Caki2 (cell line): Measurements from ENCODE around the gene SLC7A11. TPM values are rescaled to one million over a fixed set of nuclear protein-coding genes. Genes with fewer than 3 reads are reported as not detected.

Source experiments
- DNase-seq: peaks from one replicate; pipeline ENCODE4 v3.0.0-alpha.2; 2015; ENCODE audit warnings: low read depth
- in situ Hi-C: cut with HindIII; loops from 2 replicates; pipeline ENCODE4 v1.10.0; 2016; ENCODE audit warnings: low sequenced_read_pairs, low pct_unique_long_range_greater_than_20kb, mixed read lengths
- total RNA-seq: library from RNA; depleted of rRNA; stranded (reverse); fragments of >200 nt; shearing (Covaris generic); gene quantifications from 2 replicates; pipeline ENCODE4 v1.2.3, GENCODE V29; 2014; ENCODE audit warnings: low replicate concordance

Gene SLC7A11
- total RNA-seq, 1 experiment from 2014 or later, result 55.9 TPM

DNA sequence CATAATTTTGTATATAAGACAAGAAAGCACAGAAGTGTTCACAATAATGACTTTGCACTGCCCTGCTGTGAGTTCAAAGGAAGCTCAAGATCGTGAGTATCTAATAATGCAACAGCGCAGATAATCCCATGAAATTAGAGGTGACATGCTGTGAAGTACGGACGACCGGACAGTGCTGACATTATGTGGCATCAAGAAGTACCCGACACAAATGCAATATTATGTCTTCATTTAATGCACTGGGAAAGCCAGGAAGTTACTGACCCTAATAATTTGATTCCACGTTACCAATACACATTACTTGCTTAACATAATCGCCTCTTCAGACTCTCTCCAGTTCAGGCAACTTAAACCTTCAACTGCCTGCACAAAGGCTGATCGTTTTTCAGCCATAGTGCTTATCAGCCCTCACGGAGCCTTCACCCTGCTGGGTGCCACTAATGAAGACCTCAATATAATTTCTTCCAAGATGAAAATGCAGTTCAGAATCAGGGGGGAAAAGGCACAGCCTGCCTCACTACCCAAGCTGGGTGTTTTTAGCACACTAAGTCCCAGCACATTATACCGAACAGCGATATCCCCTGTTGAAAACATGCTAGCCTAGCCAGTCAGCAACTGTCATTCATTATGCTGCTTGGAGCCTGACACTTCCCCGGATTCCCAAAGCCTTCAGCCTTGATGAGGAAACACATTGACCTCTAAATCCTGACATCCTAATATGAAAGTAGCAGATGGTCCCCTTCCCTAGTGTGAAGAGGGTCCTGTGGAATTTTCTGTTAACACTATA, 56.1 kb downstream of the SLC7A11 start:
- in situ Hi-C loops, result no loop called here
- DNase-seq, result no peak

DNA sequence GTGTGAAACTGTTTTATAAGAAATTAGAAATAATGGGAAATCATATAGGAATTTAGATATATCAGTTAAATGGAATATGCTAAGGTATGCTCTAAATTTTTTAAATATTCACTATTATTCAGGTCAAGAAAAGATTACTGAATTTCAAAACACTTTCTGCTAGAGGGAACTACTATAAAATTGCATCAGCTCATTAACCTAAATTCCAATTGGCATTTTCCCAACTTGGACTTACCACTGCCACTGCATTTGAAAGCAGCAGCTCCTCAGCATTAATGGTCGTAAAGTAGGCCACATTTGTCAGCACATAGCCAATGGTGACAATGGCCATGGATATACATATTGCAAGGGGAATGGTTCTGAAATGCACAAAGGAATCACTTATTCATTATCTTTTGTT, 57.3 kb downstream of the SLC7A11 start:
- DNase-seq, result no peak

DNA sequence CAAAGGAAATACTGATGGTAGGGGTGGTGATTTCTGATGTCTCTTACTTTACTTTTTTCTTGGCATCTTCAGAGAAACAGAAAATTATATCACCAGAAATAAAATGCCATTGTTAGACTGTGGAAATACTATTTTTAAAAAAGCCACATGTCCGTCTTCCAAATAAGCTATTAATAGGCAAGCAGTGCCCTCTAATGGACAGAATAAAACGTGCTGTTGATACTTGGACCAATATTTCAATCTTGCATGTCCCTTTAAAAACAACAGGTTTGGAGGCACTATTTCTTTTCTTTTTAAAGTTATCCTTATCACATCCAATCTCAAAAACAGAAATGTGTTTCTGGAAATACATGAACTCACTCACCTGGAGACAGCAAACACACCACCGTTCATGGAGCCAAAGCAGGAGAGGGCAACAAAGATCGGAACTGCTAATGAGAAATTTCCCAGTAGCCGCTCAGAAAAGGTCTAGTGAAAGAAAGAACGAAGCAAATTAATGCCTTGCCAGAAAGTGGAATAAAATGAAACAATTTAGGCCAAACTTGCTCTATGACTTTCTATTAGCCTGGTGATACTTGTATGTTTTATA, 59.2 kb downstream of the SLC7A11 start:
- in situ Hi-C loops, result no loop called here
- no peak for DNase-seq

More for the DNA sequence above, 57.3 kb downstream of the SLC7A11 start:
- in situ Hi-C loops, result no loop called here

DNA sequence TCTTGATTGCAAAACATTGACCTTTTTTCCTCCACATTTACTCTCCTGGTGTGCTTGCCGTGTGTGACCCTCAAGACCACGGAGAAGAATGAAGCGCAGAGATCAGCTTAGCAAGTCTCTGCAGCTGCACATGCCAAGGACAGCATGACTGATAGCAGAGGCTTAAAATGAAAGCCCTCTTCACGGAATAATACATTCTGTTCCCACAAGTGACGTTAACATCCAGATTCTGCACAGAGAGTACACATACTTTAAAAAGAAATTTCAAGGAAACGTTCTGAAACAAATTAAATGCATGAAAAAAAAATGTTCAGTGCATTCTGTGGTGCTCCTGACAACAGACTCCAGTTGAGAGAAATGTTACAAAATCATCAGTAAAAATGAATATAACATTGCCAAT, 60.9 kb downstream of the SLC7A11 start:
- no peak for DNase-seq
- in situ Hi-C loops, result no loop called here

DNA sequence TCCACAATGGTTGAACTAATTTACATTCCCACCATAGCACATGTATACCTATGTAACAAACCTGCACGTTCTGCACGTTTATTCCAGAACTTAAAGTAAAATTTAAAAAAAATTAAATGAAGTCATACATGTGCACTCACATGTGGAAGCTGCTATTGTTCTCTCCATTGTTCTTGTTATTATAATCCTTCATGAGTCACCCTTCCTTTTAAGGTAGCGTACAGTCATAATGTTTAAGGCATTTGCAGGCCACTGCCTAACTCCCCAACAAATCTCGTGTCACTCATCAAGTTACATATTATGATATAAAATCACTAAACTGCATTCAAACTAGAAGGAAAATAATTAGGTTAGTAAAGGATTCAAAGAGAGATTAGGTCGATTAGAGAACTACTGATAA, 63.6 kb downstream of the SLC7A11 start:
- in situ Hi-C loops, result no loop called here
- DNase-seq, result peak; percentile 45

DNA sequence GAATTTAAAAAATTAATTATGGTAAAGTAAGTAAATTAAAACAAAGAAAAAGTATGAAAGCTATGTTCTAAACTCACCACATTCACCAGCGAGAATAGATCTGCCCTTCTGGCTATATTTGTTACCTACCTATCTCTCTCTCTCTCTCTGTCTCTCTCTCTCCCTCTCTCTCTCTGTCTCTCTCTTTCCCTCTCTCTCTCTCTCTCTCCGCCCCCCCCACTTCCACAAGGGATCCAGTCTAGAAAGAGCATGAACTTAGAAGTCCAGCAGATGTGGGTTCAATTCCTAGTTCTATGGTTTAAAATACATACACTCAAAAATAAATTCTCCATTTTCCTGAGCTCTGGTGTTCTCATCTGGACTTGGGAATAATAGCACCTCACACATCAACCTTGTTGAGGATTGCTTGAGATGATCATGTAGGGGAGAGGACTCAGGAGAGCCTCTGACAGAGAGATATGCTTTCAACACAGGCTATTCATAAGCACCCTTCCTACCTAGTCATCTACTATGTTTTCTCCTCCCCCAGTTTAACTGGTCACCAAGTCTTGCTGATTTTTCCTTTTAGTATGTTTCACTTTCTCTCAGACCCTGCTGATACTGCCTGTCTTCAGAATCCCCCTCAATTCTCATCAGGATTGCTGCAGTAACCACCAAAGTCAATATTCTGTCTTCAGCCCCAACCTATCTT, 64.7 kb downstream of the SLC7A11 start:
- no peak for DNase-seq
- in situ Hi-C loops, result no loop called here

DNA sequence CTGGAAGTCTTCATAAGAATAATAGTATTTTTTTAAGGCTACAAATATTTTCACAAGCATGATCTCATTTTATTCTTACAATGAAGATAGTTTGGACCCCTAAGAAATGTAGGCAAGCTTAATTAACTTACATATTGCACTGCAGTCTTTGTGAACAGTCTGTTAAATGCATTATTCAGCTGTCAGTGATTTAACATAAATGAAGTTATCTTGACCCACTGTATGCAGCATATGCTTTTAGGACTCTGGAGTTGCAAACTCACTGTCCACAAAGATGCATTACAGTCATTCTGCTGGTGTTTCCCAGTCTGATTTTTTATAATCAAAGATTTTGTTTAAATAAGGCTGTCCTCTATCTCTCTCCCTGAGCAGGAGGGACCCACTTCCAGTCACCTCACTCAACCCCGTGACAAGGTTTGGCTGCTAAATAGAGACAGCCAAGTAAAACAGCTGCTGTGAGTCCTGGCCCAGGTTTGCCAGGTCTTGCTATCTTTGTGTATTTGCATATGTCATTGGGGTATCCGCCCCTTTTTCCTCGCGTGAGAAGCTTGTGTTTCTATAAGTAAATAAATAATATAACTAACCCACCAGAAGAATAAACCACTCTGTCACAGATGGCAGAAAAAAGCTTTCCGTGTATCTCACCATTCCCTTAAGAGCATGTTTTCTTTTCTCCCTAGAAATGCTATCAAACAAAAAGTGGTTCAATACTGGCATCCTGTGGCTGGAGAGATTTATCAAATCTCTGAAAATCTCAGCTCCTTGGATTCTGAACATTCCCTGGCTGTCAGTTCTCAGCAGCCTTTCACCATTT, 67.0 kb downstream of the SLC7A11 start:
- DNase-seq, result no peak
- in situ Hi-C loops, result no loop called here

DNA sequence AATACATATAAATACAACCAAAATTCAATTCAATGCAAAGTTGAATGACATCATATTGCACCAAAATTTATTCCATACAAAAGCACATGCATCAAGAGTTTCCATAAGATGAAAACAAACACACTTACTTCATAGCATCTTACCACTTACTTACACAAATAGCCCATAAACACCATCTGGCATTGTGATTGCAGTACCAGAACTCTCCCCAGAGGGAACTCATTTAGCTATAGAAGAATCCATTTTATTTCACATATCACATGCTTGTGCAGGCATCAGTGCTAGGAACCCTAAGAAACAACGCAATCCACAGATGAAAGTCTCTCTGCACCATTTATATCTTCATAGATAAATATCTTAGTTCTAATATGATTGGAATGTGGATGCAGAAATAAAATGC, 77.9 kb downstream of the SLC7A11 start:
- in situ Hi-C loops, result no loop called here
- no peak for DNase-seq

DNA sequence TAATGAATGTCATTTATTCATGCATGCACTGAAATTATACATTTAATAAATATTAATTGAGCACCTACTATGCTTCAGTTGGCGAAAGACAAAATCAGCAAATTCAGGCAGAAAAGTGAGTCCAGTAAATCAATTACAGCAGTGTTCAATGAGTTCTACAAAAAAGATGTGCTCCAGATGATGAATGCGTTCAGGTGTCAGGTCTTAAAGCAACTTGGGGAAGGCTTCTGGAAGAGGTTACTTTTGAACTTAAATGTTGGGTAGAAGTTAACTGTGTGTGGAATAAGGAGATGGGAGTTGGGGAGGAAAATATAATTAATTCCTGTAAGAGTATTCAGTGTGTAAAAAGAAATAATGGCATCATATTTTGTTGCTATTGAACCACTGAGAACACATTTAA, 79.0 kb downstream of the SLC7A11 start:
- no peak for DNase-seq
- in situ Hi-C loops, result no loop called here

DNA sequence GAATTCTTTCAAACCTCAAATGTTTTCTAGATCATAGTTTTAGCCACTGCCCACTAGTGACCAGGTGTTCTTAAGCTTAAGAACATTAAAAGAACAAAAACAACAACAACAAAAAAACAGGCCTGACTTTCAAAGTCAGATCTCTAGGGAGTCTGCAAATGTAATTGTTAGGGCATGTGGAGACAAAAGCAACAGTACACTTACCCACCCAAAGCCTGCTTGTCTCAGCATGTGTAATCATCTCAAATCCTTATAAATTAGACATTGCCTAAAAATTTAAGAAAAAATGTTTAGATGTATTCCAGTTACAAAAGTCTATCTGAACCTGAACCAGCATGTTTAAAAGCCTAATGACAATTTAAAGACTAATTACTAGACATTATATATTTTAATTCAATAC, 79.9 kb downstream of the SLC7A11 start:
- in situ Hi-C loops, result no loop called here

DNA sequence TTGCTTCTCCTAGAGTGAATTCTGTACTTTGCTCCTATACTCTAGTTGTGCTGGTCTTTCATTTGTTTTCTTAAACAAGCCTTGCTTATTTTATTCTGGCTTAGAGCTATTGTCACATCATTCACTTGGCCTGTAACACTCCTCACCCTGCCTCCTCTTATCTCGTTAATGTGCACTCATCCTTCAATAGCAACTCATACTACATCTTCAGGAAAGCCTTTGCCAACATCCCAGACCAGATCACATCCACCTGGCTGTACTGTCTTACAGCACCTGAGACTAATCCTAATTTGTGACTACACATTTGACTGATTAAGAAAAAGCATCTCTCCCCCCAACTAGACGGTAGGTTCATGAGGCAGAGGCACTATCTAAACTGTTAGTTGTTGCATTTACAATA, 80.8 kb downstream of the SLC7A11 start:
- in situ Hi-C loops, result no loop called here
- no peak for DNase-seq

More for the DNA sequence above, 79.9 kb downstream of the SLC7A11 start:
- no peak for DNase-seq

DNA sequence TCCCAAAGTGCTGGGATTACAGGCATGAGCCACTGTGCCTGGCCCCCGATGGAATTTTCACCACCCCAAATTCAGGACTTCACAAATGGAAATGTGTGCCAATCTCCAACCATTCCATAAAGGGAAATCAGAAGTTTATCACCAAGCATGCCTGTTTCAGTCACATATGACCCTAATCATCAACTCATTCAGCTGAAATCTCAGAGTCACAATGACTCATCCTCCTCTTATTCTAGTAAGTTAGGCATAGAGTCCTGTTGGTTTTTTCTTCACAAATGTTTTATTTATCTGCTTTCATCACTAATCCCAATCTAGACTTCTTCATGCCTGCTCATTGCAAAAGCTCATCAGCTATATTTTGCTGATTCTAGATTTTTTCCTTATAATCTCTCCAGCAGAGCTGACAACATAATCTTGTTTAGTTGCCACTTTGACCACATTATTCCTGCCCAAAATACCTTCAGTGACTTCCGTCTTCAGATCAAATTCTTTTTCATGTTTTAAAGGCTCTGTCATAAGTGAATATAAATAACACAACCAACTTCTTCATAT, 83.3 kb downstream of the SLC7A11 start:
- DNase-seq, result peak; percentile 44
- in situ Hi-C loops, result no loop called here

DNA sequence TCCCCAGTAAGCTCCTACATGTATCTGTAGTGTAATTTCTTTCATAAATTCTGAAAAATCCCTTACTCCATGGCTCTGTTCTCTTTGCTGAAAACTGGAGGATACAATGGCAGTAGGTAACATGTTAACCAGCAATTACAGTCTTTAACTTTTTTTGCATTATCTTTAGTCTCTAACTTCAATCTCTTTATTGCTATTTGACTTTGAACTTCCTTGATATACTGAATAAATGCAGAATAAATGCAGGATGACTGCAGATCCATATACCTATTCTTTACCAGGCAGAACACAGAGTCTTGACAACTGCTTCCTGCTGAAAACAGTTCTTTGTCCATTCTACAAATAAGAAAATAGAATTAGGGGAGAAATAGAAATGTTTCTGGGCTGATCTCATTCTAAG, 101.3 kb downstream of the SLC7A11 start:
- no peak for DNase-seq
- in situ Hi-C loops, result no loop called here

DNA sequence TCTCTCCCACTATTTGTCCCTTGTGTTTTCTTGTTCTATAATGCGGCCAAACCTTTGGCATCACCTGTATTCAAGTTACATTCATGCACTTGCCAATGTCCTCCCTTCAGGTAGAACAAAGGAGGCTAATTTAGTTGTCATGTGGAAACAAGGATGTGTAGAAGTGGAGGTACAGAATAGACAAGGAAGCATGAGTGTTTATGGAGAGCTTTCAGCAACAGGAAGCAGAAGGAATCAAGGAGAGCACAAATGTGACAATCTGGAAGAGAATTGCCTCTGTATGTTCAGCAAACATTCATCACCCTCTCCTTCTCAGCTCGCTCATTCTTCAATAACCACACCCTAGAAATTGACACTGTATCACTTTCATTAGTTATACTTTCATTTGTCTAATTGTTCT, 103.4 kb downstream of the SLC7A11 start:
- DNase-seq, result no peak
- in situ Hi-C loops, result no loop called here

DNA sequence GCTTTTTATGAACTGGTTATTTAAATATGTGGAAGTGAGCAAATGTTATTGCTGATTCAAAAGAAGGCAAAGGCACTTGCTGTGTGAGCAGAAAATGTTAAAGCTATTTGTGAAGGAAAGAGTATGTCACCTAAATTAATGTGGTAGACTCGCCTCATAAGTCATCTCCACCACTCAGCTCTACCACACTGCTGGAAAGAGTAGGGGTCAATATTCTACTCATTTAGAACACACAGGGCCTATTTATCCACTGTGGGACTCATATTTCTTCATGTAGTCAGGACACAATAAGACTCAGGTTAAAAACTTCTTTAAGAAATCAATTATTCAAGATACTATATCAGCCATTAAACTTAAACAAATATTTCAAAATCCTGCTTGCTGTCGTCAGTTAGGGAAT, 106.5 kb downstream of the SLC7A11 start:
- DNase-seq, result no peak

DNA sequence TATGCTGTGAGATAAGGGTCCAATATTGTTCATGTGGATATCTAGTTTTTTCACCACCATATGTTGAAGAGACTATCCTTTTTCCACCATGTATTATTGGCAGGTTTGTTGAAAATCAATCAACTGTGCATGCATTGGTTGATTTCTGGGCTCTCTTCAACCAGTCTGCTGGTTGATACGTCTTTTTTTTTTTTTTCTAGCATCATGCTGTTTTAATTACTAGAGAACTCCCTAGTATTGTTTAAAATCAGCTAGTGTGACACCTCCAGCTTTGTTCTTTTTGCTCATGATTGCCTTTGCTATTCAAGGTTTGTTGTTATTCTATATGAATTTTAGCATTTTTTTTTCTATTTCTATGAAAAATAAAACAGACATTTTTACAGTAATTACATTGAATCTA, 123.9 kb downstream of the SLC7A11 start:
- no peak for DNase-seq
- in situ Hi-C loops, result no loop called here

More for the DNA sequence above, 106.5 kb downstream of the SLC7A11 start:
- in situ Hi-C loops, result no loop called here

DNA sequence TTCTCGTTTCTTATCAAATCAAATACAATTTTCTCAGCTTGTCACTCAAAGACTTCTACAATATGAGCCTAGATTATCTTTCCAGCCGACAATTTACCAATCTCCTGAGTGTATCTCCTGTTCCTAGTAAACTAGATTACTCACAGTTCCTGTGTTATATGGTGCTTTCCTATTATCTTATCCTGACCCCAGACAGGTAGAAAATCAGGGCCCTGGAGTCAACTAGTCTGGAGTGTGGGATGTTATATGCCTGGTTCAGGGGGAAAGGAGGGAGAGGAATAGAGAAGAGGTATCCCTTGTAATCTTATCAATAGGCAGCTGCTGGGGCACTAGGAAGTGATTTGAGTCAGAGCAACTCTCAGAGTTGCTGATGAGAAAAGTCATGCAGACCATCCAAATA, 127.1 kb downstream of the SLC7A11 start:
- DNase-seq, result no peak
- in situ Hi-C loops, result no loop called here

DNA sequence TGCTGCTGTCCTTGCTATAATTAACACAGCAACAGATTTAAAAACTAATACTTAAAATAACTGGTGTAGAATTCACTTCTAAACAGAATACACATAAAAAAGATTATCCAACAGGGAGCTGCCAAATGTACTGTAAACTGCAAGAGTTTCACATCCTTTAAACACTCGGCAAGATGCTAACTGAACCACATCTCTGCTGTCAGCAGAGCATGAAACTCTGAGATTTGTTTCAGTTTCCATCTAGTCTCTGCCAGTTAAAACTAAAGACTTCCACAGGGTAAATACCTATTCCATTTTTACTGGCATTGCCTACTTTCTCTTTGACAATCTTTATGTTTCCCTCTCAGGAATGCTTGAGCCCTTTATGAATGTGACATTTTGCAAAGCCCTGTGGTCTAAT, 127.7 kb downstream of the SLC7A11 start:
- in situ Hi-C loops, result no loop called here
- no peak for DNase-seq
